GM12872 (cell line): Measurements from ENCODE around the gene TSFM.

Source experiments
- CTCF ChIP-seq: IDR thresholded peaks from 3 replicates; pipeline ENCODE4 v1.5.1; 2011; ENCODE audit warnings: low read depth, mild to moderate bottlenecking, low read length, moderate library complexity; ENCODE audit not compliant: insufficient read depth

TSFM gene

GRCh38 chr12:57823131-57823907 is 40.7 kb downstream of the TSFM start:
- TF ChIP-seq CTCF: no peak

GRCh38 chr12:57823908-57824640 is 41.5 kb downstream of the TSFM start:
- TF ChIP-seq CTCF: no peak

- TF ChIP-seq CTCF: no peak
Measured at GRCh38 chr12:57825451-57825850, 42.9 kb downstream of the TSFM start.

- no peak for TF ChIP-seq CTCF
Measured at GRCh38 chr12:57826400-57826799, 43.8 kb downstream of the TSFM start.

GRCh38 chr12:57826966-57827365 is 44.4 kb downstream of the TSFM start:
- TF ChIP-seq CTCF: no peak

- TF ChIP-seq CTCF: no peak
Measured at GRCh38 chr12:57829025-57829777, 46.6 kb downstream of the TSFM start.

GRCh38 chr12:57830393-57830792 is 47.8 kb downstream of the TSFM start:
- no peak for TF ChIP-seq CTCF
